Jurkat, Clone E6-1 (cell line): ENCODE results near the gene MYRF.

Experiments used
- DNase-seq: peaks from one replicate; pipeline ENCODE4 v3.0.0-alpha.2; 2011; ENCODE audit warnings: low read depth, low spot score
- H3K4me3 ChIP-seq: 2 replicates; pipeline ENCODE4 v1.5.1; 2011; ENCODE audit warnings: mild to moderate bottlenecking, low read length, control low read depth, moderate library complexity

Gene MYRF

GRCh38 chr11:61717286-61718033 lies 35.0 kb upstream of the MYRF start:
- no peak for DNase-seq
- H3K4me3 ChIP-seq, result no peak overlapping the region

GRCh38 chr11:61718046-61718531 lies 34.3 kb upstream of the MYRF start:
- H3K4me3 ChIP-seq, result no peak overlapping the region

GRCh38 chr11:61718621-61719302 lies 33.7 kb upstream of the MYRF start:
- DNase-seq, result no peak
- H3K4me3 ChIP-seq, result no peak overlapping the region

More at GRCh38 chr11:61718046-61718531, 34.3 kb upstream of the MYRF start:
- DNase-seq, result no peak

GRCh38 chr11:61719978-61720377 lies 32.5 kb upstream of the MYRF start:
- DNase-seq, result no peak
- H3K4me3 ChIP-seq, result no peak overlapping the region

GRCh38 chr11:61720597-61720996 lies 31.8 kb upstream of the MYRF start:
- H3K4me3 ChIP-seq, result no peak overlapping the region

GRCh38 chr11:61724437-61724836 lies 28.0 kb upstream of the MYRF start:
- DNase-seq, result no peak
- H3K4me3 ChIP-seq, result no peak overlapping the region

More at GRCh38 chr11:61720597-61720996, 31.8 kb upstream of the MYRF start:
- DNase-seq, result no peak

GRCh38 chr11:61725781-61726231 lies 26.6 kb upstream of the MYRF start:
- DNase-seq, result no peak

GRCh38 chr11:61726775-61727174 lies 25.7 kb upstream of the MYRF start:
- DNase-seq, result no peak
- H3K4me3 ChIP-seq, result no peak overlapping the region

More at GRCh38 chr11:61725781-61726231, 26.6 kb upstream of the MYRF start:
- H3K4me3 ChIP-seq, result no peak overlapping the region

- no peak for DNase-seq
- H3K4me3 ChIP-seq, result no peak overlapping the region
Observed at GRCh38 chr11:61727401-61727811, 25.0 kb upstream of the MYRF start.

- no peak overlapping the region for H3K4me3 ChIP-seq
- DNase-seq, result no peak
Observed at GRCh38 chr11:61728066-61728939, 24.1 kb upstream of the MYRF start.

- DNase-seq, result no peak
Observed at GRCh38 chr11:61728940-61729219, 23.6 kb upstream of the MYRF start.

GRCh38 chr11:61730240-61730994 lies 22.0 kb upstream of the MYRF start:
- DNase-seq, result no peak
- H3K4me3 ChIP-seq, result no peak overlapping the region

More at GRCh38 chr11:61728940-61729219, 23.6 kb upstream of the MYRF start:
- no peak overlapping the region for H3K4me3 ChIP-seq

GRCh38 chr11:61731211-61731951 lies 21.1 kb upstream of the MYRF start:
- DNase-seq, result no peak
- no peak overlapping the region for H3K4me3 ChIP-seq

- no peak for DNase-seq
- H3K4me3 ChIP-seq, result no peak overlapping the region
Observed at GRCh38 chr11:61731952-61732675, 20.3 kb upstream of the MYRF start.

GRCh38 chr11:61732705-61733104 lies 19.7 kb upstream of the MYRF start:
- H3K4me3 ChIP-seq, result no peak overlapping the region
- no peak for DNase-seq

GRCh38 chr11:61733120-61733978 lies 19.1 kb upstream of the MYRF start:
- no peak overlapping the region for H3K4me3 ChIP-seq
- DNase-seq, result peak; percentile 70

- no peak overlapping the region for H3K4me3 ChIP-seq
- DNase-seq, result no peak
Observed at GRCh38 chr11:61734767-61735166, 17.7 kb upstream of the MYRF start.
